GM12878 (cell line): Measurements from ENCODE around the gene PRDM16. TPM values are rescaled to one million over a fixed set of nuclear protein-coding genes. Genes with fewer than 3 reads are reported as not detected.

Experiments
- ATAC-seq: fragments of 200-7000 bp; cut with Tn5 transposase; 3 replicates; pipeline ENCODE4 v1.9.1; 2020; ENCODE audit warnings: mild to moderate bottlenecking, moderate library complexity
- BruUV-seq: library from RNA; stranded (reverse); fragments of 400-500 nt; replicated peaks from 2 replicates; lab custom pipeline; 2021; lab: Mats Ljungman, UMichigan
- CTCF ChIA-PET: fragments of 300-600 bp; sonication (Branson Sonifier 250); formaldehyde crosslinking; extraction: SDS; loops from one replicate; lab custom pipeline; 2021; ENCODE audit warnings: inconsistent platforms; lab: Yijun Ruan, JAX
- POLR2A ChIA-PET: fragments of 350-600 bp; formaldehyde crosslinking; extraction: SDS; loops from one replicate; lab custom pipeline; 2021; ENCODE audit warnings: inconsistent platforms; lab: Charles Lee
- RAD21 ChIA-PET: fragments of 300-600 bp; sonication (Branson Sonifier 250); formaldehyde crosslinking; loops from one replicate; lab custom pipeline; 2023; ENCODE audit warnings: antibody characterized with exemption; ENCODE audit not compliant: unreplicated experiment; lab: Charles Lee
- SMC1A ChIA-PET: fragments of 300-600 bp; sonication (Branson Sonifier 250); formaldehyde crosslinking; loops from one replicate; lab custom pipeline; 2023; ENCODE audit not compliant: unreplicated experiment, uncharacterized antibody; lab: Charles Lee
- DNase-seq: peaks from one replicate; pipeline ENCODE4 v3.0.0-alpha.2; 2011; ENCODE audit warnings: low read depth, low spot score
- FAIRE-seq: peaks from 3 replicates; lab custom pipeline; 2011; peaks lifted over from hg19 to GRCh38; lab: Jason Lieb, UNC
- H2AFZ ChIP-seq: 2 replicates; pipeline ENCODE4 v1.6.0; 2011; ENCODE audit warnings: low read depth, low read length, control low read depth; ENCODE audit not compliant: control insufficient read depth
- H3K27ac ChIP-seq: 2 replicates; pipeline ENCODE4 v1.5.1; 2011; ENCODE audit warnings: control low read depth; ENCODE audit not compliant: control insufficient read depth, insufficient read depth
- H3K27me3 ChIP-seq, 2 experiments: replicated peaks in 1 of 2; 2 replicates each; pipeline versions ENCODE4 v1.6.0 to v1.6.1; 2011; ENCODE audit warnings: low read length in 1 of 2; ENCODE audit not compliant: control insufficient read depth in 2 of 2, insufficient read depth in 2 of 2
- H3K36me3 ChIP-seq, 2 experiments: 2 replicates each; pipeline ENCODE4 v1.5.1; 2011; ENCODE audit warnings: low read length in 1 of 2; ENCODE audit not compliant: control insufficient read depth in 2 of 2, insufficient read depth in 2 of 2
- H3K4me1 ChIP-seq: 2 replicates; pipeline ENCODE4 v1.6.1; 2011; ENCODE audit warnings: mild to moderate bottlenecking, low read length, moderate library complexity, mixed read lengths; ENCODE audit not compliant: control insufficient read depth, insufficient read depth
- H3K4me2 ChIP-seq: 2 replicates; pipeline ENCODE4 v1.6.0; 2011; ENCODE audit warnings: control low read depth; ENCODE audit not compliant: control insufficient read depth, insufficient read depth
- H3K4me3 ChIP-seq: fragments of 200-600 bp; sonication (generic); 2 replicates; pipeline ENCODE4 v1.5.1; 2016
- H3K79me2 ChIP-seq: 2 replicates; pipeline ENCODE4 v1.6.0; 2011; ENCODE audit warnings: low read length; ENCODE audit not compliant: control insufficient read depth, insufficient read depth
- H3K9ac ChIP-seq: 2 replicates; pipeline ENCODE4 v1.8.0; 2011; ENCODE audit warnings: low read length, control low read depth, mixed read lengths; ENCODE audit not compliant: control insufficient read depth, insufficient read depth
- H3K9me3 ChIP-seq: replicated peaks from 3 replicates; pipeline ENCODE4 v1.5.1; 2011; ENCODE audit warnings: mild to moderate bottlenecking, low read length; ENCODE audit not compliant: control insufficient read depth, insufficient read depth
- H4K20me1 ChIP-seq: 2 replicates; pipeline ENCODE4 v1.6.0; 2011; ENCODE audit not compliant: control insufficient read depth, insufficient read depth
- BACH1 ChIP-seq: fragments of 450-650 bp; IDR thresholded peaks from 2 replicates; pipeline ENCODE4 v1.6.1; 2017; ENCODE audit warnings: mild to moderate bottlenecking, borderline replicate concordance
- CREM ChIP-seq: IDR thresholded peaks from 2 replicates; pipeline ENCODE4 v1.6.1; 2014; ENCODE audit warnings: antibody characterized with exemption, low read depth
- EED ChIP-seq: sonication (generic); IDR thresholded peaks from 2 replicates; pipeline ENCODE4 v1.6.1; 2016; ENCODE audit warnings: antibody characterized with exemption, low read depth
- EGR1 ChIP-seq, 2 experiments: IDR thresholded peaks; 1 replicate in 1 of 2; 2 replicates in 1 of 2; pipeline ENCODE4 v1.6.1; 2011 to 2012; ENCODE audit warnings: low read depth in 2 of 2, low read length in 2 of 2, borderline replicate concordance in 1 of 2, mild to moderate bottlenecking in 1 of 2, moderate library complexity in 1 of 2
- JUNB ChIP-seq: IDR thresholded peaks from 2 replicates; pipeline ENCODE4 v1.6.1; 2016; ENCODE audit warnings: antibody characterized with exemption, mild to moderate bottlenecking
- JUND ChIP-seq: IDR thresholded peaks from 2 replicates; pipeline ENCODE4 v1.6.1; 2012; ENCODE audit warnings: low read depth, mild to moderate bottlenecking, low read length, improper control_type of control experiment, moderate library complexity
- MEF2A ChIP-seq: IDR thresholded peaks from 2 replicates; pipeline ENCODE4 v1.6.1; 2011; ENCODE audit warnings: low read depth, mild to moderate bottlenecking, low read length, moderate library complexity; ENCODE audit not compliant: insufficient read depth
- MYB ChIP-seq: fragments of 150-350 bp; IDR thresholded peaks from 2 replicates; pipeline ENCODE4 v1.6.1; 2014; ENCODE audit warnings: mild to moderate bottlenecking, low read depth, low read length, borderline replicate concordance
- NRF1 ChIP-seq: conservative IDR thresholded peaks from 2 replicates; pipeline ENCODE4 v1.6.1; 2011; ENCODE audit warnings: mild to moderate bottlenecking, low read depth, low read length, improper control_type of control experiment
- PAX8 ChIP-seq: fragments of 450-650 bp; IDR thresholded peaks from 2 replicates; pipeline ENCODE4 v1.6.1; 2017; ENCODE audit warnings: mild to moderate bottlenecking, moderate library complexity
- RCOR1 ChIP-seq: conservative IDR thresholded peaks from 2 replicates; pipeline ENCODE4 v1.6.1; 2012; ENCODE audit warnings: low read depth, low read length, improper control_type of control experiment
- SMAD1 ChIP-seq: fragments of 450-650 bp; IDR thresholded peaks from 2 replicates; pipeline ENCODE4 v1.6.1; 2018; ENCODE audit warnings: mild to moderate bottlenecking, low read depth; ENCODE audit not compliant: partially characterized antibody
- ZBED1 ChIP-seq: IDR thresholded peaks from 2 replicates; pipeline ENCODE4 v1.6.1; 2016; ENCODE audit warnings: borderline replicate concordance
- ZNF24 ChIP-seq: fragments of 450-650 bp; IDR thresholded peaks from 2 replicates; pipeline ENCODE4 v1.6.1; 2017; ENCODE audit warnings: antibody characterized with exemption, mild to moderate bottlenecking
- WGBS: methylation state at CpG from one replicate; pipeline ENCODE4 v1.1.6; 2016; ENCODE audit warnings: low lambda C conversion rate; ENCODE audit not compliant: insufficient replicate concordance, insufficient coverage; ENCODE audit errors: missing lambda C conversion rate; 5-methylcytosine and 5-hydroxymethylcytosine counted together
- in situ Hi-C: fragments of 300-500 bp; cut with MboI; formaldehyde crosslinking; loops from 9 replicates; pipeline ENCODE4 v1.14.3; 2018; ENCODE audit warnings: mixed read lengths
- intact Hi-C: fragments of 100-400 bp; cut with micrococcal nuclease; formaldehyde crosslinking; loops from one replicate; pipeline ENCODE4 v1.14.2; 2022; ENCODE audit not compliant: unreplicated experiment
- polyA plus RNA-seq, 11 experiments: library from polyadenylated mRNA; depleted of rRNA in 4 of 11; unstranded in 6 of 11; stranded (reverse) in 5 of 11; fragments of >200 nt; fragmentation: Nextera tagmentation in 4 of 11; fragmentation: Illumina TruSeq in 1 of 11; extraction: Ambion mirVana in 4 of 11; extraction: Trizol in 1 of 11; gene quantifications; 1 replicate in 1 of 11; 2 replicates in 10 of 11; pipeline versions ENCODE4 v1.2.1 to v1.2.3, GENCODE V29; 2011 to 2016; ENCODE audit warnings: inconsistent platforms in 2 of 11, missing spikeins in 2 of 11, low read depth in 1 of 11
- total RNA-seq, 4 experiments: library from RNA; depleted of rRNA in 3 of 4; stranded (reverse); fragments of >200 nt in 3 of 4; fragmentation: Illumina TruSeq in 1 of 4; extraction: Trizol in 1 of 4; gene quantifications; 2 replicates each; pipeline versions ENCODE4 v1.2.1 to v1.2.3, GENCODE V29; 2013 to 2021
- TF ChIP-seq, protein P1 (sequence below): fragments of 450-650 bp; IDR thresholded peaks from 2 replicates; pipeline ENCODE4 v1.6.1; 2018; ENCODE audit warnings: mild to moderate bottlenecking, low read depth, moderate library complexity; ENCODE audit not compliant: partially characterized antibody

PRDM16 gene
- total and polyA plus RNA-seq, 10 of the 15 experiments (the other 5 are each of a cell fraction or from before 2014, with no cell fraction given) = 0.03 TPM; not detected in 9

DNA sequence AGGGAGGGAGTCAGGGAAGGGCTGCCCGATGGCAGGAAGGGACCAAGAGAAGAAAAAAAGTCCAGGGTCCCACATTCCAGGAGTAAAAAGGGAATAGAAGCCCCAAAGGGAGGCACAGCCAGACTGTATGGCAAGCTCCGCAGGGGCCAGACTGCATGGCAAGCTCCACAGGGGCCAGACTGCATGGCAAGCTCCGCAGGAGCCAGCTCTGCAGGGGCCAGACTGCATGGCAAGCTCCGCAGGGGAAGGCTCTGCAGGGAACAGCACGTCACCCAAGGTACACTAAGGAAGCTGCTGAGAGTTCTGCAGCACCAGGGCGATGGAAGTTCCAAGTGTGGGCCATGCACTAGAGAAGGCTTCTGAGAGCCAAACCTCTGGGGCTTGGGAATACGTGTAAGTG lies 228.8 kb downstream of the PRDM16 start (continued):
- no peak for TF ChIP-seq NRF1
- TF ChIP-seq SMAD1 = no peak
- no peak for TF ChIP-seq ZBED1
- no peak for TF ChIP-seq EGR1 (IDR thresholded peaks at IDR 0.05; ENCODE audit: borderline replicate concordance in 1 of 2, low read depth in 2 of 2, low read length in 2 of 2)
- no peak for TF ChIP-seq CREM
- no peak for TF ChIP-seq RCOR1
- no peak for TF ChIP-seq ZNF24

DNA sequence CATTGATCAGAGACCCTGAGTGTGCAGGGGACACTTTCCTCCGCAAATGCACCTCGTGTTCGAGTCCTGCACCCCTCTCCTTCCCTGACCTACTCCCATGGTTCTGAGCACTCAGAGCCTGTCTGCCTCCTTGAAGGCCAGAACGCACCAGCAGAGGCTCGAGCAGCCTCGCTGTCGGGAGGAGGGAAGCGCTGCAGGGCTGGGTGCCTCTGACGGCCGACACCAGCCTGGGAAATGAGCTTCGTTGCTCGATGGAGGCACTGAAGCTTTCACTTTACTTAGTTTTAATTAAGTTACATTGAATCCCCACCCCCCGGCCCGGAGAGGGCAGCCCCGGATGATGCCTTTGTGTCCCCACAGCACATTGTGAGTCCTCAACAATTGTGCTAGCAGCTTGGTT lies 229.2 kb downstream of the PRDM16 start:
- H4K20me1 ChIP-seq = no peaks in the 10 kb centered on the region
- H3K27ac ChIP-seq = no peak overlapping the region
- no peaks in the 10 kb centered on the region for H3K9me3 ChIP-seq
- H3K27me3 ChIP-seq = no peaks in the 10 kb centered on the region
- 29% methylated on average over 15 of the region's 15 CpGs for WGBS
- H3K36me3 ChIP-seq = no peaks in the 10 kb centered on the region
- SMC1A ChIA-PET = no interaction called here
- ATAC-seq = no peak
- no peak overlapping the region for H2AFZ ChIP-seq
- no peak for TF ChIP-seq MYB
- CTCF ChIA-PET = no interaction called here
- no peaks in the 10 kb centered on the region for H3K79me2 ChIP-seq
- no TSS peak for BruUV-seq
- intact Hi-C loops = no loop called here
- H3K4me1 ChIP-seq = no peaks in the 10 kb centered on the region
- no peak overlapping the region for H3K4me3 ChIP-seq
- in situ Hi-C loops = no loop called here
- H3K9ac ChIP-seq = no peak overlapping the region
- FAIRE-seq = no peak
- POLR2A ChIA-PET = no interaction called here
- RAD21 ChIA-PET = no interaction called here
- H3K4me2 ChIP-seq = no peak overlapping the region
- no peak for DNase-seq

DNA sequence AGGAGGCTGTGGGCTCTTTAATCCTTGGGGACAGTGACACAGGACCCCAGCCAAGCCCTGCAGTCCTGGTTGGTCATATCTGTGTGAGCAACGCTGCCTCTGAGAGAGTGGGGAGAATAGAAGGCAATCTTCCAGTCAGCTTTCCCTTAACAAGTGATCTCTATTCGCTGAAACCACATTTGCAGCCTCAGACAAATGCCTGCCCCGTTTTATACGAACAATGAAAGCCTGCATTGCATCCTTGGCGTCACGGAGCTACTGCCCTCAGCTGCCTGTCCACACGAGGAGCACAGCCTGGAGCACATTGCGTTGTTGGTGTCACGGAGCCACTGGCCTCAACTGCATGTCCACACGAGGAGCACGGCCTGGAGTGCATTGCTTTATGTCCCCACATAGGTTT lies 235.2 kb downstream of the PRDM16 start:
- POLR2A ChIA-PET = no interaction called here
- Histone ChIP-seq H3K9me3 (no peaks in the 10 kb centered on the region), H2AFZ (no peak overlapping the region), H3K27ac (no peak overlapping the region), H3K36me3 (no peaks in the 10 kb centered on the region), H3K4me2 (no peak overlapping the region), H4K20me1 (no peaks in the 10 kb centered on the region), H3K4me1 (peaks cover 8% of the 10 kb centered on the region), H3K4me3 (no peak overlapping the region), H3K9ac (no peak overlapping the region), H3K27me3 (no peaks in the 10 kb centered on the region), H3K79me2 (no peaks in the 10 kb centered on the region)
- WGBS = 19% methylated on average over 11 of the region's 11 CpGs
- in situ Hi-C loops (no loop called here), intact Hi-C loops (no loop called here)
- RAD21 ChIA-PET = no interaction called here
- no peak for ATAC-seq
- CTCF ChIA-PET = no interaction called here
- SMC1A ChIA-PET = no interaction called here
- no TSS peak for BruUV-seq
- FAIRE-seq = no peak
- no peak for DNase-seq
- TF ChIP-seq PAX8 (no peak), JUNB (no peak), EED (no peak), MEF2A (no peak), JUND (no peak), BACH1 (no peak)
- TF ChIP-seq, protein P1, sequence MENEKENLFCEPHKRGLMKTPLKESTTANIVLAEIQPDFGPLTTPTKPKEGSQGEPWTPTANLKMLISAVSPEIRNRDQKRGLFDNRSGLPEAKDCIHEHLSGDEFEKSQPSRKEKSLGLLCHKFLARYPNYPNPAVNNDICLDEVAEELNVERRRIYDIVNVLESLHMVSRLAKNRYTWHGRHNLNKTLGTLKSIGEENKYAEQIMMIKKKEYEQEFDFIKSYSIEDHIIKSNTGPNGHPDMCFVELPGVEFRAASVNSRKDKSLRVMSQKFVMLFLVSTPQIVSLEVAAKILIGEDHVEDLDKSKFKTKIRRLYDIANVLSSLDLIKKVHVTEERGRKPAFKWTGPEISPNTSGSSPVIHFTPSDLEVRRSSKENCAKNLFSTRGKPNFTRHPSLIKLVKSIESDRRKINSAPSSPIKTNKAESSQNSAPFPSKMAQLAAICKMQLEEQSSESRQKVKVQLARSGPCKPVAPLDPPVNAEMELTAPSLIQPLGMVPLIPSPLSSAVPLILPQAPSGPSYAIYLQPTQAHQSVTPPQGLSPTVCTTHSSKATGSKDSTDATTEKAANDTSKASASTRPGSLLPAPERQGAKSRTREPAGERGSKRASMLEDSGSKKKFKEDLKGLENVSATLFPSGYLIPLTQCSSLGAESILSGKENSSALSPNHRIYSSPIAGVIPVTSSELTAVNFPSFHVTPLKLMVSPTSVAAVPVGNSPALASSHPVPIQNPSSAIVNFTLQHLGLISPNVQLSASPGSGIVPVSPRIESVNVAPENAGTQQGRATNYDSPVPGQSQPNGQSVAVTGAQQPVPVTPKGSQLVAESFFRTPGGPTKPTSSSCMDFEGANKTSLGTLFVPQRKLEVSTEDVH = no peak
